Measurements from ENCODE around the gene ALDH16A1.
"Not testable (repeated sequence)": the region's sequence is repeated elsewhere in the genome, so short reads cannot be mapped to it uniquely, and the experiment has no call there.

ALDH16A1 gene

GRCh38 chr19:49468199-49468598, 15.2 kb downstream of the ALDH16A1 start:
- no peak for DNase-seq

GRCh38 chr19:49468746-49469447, 15.9 kb downstream of the ALDH16A1 start:
- DNase-seq = no peak

DNA sequence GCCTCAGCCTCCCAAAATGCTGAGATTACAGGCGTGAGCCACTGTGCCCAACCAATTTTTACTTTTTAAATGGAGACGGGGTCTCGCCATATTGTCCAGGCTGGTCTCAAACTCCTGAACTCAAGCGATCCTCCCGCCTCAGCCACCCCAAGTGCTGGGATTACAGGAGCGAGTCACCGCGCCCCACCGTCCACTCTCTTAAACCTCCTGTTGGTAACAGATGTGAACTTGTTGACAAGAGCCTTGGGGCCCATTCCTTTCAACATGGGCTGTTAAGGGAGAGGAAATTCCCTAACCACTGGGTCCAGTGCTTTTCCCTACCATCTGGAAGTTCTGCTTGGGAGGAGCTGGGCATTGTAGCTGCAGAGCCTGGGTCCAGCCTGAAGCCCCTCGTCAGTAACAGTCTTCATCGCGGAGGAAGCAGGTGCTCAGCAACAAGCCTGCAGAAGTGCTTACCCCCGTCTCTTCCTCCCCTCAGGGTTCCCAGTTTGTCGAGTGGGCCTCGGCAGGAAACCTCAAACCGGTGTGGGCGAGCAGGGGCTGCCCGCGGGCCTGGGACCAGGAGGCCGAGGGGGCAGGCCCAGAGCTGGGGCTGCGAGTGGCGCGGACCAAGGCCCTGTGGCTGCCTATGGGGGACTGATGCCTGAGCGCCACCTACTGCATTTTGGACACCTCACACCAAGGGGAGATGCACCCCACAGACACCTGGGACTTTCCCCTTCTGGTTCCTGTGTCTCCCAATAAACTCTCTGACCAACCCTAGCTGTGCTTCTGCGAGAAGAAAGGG, 17.0 kb downstream of the ALDH16A1 start:
- DNase-seq = no peak

- DNase-seq = no peak
Observed at GRCh38 chr19:49470615-49470978, 17.6 kb downstream of the ALDH16A1 start.

DNA sequence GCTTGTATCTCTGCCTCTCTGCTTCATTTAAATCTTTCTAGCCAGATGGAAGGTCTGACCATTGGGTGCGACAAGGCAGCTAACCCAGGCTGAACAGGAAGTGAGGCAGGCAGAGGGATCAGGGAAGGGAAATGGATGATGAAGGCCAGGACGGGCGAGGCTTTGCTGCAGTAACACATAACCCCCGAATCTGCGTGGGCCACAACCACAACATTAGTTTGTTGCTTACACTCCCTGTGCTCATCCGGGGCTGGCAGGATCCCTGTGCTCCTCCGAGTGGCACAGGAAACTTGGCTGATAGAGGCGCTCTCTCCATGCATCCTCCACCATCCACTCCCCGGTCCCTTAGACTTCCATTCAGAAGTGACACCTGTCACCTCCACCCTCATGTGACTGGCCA, 19.9 kb downstream of the ALDH16A1 start:
- no peak for DNase-seq

DNA sequence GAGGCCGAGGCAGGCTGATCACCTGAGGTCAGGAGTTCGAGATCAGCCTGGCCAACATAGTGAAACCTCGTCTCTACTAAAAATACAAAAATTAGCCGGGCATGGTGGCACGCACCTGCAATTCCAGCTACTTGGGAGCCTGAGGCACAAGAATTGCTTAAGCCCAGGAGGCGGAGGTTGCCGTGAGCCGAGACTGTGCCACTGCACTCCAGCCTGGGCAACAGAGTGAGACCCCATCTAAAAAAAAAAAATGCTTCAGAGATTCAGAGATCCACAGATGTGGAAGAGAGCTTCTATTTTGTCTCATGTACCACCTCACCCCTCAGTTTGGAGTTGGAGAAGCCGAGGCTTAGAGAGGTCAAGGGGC, 20.5 kb downstream of the ALDH16A1 start:
- DNase-seq = not testable (repeated sequence)

GRCh38 chr19:49473868-49474541, 21.0 kb downstream of the ALDH16A1 start, which contains the start of gene FLT3LG:
Gene FLT3LG, plus strand, starts transcription at chr19:49474215. Its CDS starts 425 bp downstream, at chr19:49474640.
- peak; percentile 29 for DNase-seq

- DNase-seq = no peak
Observed at GRCh38 chr19:49474542-49474924, 21.5 kb downstream of the ALDH16A1 start.

DNA sequence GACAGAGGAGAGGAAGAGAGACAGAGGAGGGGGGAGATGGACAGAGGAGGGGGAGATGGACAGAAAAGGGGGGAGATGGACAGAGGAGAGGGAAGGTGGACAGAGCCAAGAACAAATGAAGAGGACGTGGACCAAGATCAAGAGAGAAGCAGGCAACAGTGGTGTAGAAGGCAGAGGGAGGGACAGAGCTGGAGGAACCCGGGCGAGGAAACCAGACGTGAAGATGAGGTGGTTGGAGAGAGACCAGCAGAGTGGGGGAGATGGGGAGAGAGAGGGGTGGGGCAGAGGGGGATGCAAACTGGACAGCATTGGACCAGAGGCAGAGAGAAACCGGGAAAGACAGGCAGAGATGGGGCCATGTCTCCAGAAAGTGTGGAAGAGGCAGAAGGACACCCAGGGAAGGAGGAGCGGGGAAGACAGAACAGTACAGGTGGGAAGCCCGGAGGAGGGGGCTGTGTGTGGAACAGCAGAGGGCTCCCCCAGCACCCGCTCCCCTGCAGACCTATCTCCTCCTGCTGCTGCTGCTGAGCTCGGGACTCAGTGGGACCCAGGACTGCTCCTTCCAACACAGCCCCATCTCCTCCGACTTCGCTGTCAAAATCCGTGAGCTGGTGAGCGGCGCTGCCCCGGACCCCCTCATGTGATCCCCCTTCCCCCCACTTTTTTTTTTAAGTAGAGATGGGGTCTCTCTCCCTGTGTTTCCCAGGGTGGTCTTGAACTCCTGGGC, 22.3 kb downstream of the ALDH16A1 start:
- DNase-seq = no peak

DNA sequence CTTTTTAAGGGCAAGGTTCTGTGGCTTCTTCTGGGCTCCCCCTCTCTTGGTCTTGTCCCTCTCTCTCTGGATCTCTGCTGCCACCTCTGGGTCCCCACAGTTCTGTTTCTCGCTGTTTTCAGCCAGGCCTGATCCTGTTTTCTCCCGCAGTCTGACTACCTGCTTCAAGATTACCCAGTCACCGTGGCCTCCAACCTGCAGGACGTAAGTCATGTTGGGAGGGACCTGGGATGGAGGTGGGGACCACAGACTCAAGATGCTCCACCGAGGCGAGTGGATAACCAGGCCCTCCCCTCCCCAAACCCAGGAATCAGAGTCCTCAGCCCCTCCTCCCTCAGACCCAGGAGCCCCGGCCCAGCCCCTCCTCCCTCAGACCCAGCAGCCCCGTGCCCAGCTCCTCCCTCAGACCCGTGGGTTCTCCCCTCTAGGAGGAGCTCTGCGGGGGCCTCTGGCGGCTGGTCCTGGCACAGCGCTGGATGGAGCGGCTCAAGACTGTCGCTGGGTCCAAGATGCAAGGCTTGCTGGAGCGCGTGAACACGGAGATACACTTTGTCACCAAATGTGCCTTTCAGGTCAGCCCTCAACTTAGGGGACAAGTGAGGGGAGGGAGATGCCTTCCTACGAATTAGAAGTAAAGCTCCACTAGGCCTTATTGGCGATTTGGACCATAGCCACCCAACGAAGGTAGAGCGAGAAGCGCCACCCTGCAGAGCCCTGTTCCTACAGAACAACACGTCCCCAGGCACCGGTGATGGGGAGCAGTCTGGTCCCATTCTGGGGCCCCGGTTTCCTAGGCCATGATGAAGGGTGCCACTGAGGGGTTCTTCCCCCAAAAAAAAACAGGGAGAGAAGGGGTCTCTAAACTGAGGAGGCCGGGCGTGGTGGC, 23.2 kb downstream of the ALDH16A1 start:
- peak; percentile 68 for DNase-seq

- DNase-seq = no peak
Observed at GRCh38 chr19:49479975-49480628, 27.1 kb downstream of the ALDH16A1 start.

DNA sequence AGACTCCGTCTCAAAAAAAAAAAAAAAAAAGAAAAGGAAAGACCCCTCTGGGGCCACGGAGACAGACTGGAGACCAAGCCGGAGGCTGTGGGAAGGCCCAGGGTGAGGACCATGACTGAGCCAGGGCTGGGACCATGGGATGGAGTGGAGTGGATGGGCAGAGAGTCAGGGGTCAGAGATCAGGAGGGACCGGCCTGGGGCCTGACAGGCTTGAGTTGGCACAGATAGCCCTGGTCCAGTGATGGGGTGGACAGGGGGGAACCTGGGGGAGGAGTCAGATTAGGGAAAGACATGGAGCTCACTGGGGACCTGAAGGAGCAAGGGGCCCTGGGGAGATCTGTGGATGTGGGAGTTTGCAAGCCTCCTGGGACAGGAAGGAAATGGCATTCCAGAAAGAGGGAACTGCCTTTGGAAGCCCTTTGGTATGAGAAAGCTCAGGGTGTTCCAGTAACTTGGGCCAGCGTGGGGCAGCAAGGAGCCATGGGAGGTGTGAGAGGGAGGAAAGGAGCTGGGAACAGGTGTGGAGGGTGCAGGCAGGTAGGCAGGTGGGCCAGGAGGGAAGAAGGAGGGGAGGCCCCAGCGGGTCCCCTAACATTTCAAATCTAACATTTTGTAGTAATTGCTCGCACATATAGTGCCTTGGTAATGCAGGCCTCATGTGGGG, 28.1 kb downstream of the ALDH16A1 start:
- no peak for DNase-seq

- DNase-seq = no peak
Observed at GRCh38 chr19:49486232-49486631, 33.2 kb downstream of the ALDH16A1 start.

GRCh38 chr19:49486710-49487276, 33.8 kb downstream of the ALDH16A1 start:
- no peak for DNase-seq

GRCh38 chr19:49487277-49488045, 34.4 kb downstream of the ALDH16A1 start, which contains the start of gene RPL13A:
Gene RPL13A, plus strand, starts transcription at chr19:49487608. Its CDS starts 22 bp downstream, at chr19:49487630.
- peak; percentile 98 for DNase-seq

DNA sequence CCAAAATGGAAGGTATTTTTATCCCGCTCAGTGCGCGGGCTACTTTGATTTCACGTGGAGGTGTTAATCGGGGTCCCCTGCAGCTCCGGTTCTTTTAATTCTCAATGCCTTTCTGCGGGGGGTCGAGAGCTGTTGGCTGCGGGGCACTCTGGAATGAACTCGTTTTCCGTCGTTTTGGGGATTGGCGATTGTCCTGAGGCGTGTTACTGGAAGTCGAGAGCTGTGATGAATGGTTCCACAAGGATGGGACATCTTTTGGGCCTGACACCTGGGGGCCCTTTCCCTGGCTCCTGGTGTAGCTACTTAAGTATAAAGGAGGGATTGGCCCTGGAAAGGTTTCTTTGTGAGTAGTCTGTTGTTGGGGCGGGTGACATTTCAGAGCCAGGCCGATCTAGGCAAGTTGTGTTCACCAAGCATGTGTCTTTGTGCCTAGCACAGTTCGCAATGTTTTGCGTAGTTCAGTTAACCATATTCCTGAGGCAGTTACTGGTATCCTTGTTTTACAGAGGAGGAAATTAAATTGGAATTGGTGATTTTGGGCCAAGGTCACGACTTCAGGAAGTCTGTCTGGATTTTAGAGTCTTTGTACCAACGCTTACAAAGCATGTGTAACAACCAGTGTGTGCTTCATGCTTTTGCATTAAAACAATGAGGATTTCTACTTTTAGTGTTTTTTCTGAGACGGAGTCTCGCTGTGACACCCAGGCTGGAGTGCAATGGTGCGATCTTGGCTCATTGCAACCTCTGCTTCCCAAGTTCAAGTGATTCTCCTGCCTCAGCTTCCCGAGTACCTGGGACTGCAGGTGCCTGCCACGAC, 35.2 kb downstream of the ALDH16A1 start:
- no peak for DNase-seq

GRCh38 chr19:49488863-49489537, 36.0 kb downstream of the ALDH16A1 start:
- no peak for DNase-seq

DNA sequence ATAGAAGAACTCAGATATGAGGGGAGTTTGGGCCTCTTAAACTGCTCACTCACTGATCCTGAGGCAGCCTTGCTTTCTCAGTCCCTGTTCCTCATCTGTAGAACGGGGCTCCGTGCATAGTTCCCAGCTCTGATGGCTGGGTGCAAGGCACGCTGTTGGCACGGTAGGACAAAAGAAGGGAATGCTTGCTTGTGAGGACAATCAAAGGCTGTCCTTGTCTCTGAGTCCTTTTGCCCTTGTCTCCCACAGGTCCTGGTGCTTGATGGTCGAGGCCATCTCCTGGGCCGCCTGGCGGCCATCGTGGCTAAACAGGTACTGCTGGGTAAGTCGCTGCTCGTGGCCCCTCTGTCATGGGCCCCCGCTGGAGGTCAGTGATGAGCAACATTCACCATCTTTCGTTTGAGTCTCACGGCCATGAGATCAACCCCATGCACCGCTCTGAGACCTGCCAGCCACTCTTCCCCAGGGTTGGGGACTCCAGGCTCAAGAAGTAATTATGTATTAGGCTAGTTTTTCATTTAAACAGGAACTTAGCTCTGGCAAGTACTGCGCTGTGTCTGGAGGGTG, 36.7 kb downstream of the ALDH16A1 start:
- no peak for DNase-seq

All from NCI-H510A treated with DMSO at 0.1 percent for 48 hours (cell line).